Progenitor cell of endocrine pancreas (in vitro differentiated cells): ENCODE data around the gene ZNRF3. TPM values are rescaled to one million over a fixed set of nuclear protein-coding genes. Genes with fewer than 3 reads are reported as not detected.
A peak's percentile ranks its signal among the peaks of the same experiment; 100 is the strongest.
"Not testable (repeated sequence)": the region's sequence is repeated elsewhere in the genome, so short reads cannot be mapped to it uniquely, and the experiment has no call there.

Experiments
- DNase-seq: peaks from one replicate; pipeline ENCODE4 v3.0.0; 2021; ENCODE audit warnings: low spot score; ENCODE audit not compliant: unreplicated experiment
- H3K27ac Mint-ChIP-seq: 2 replicates; pipeline ENCODE4 v1.8.0; 2021; ENCODE audit warnings: mild to moderate bottlenecking, moderate library complexity, mixed read lengths
- H3K27me3 Mint-ChIP-seq: 2 replicates; pipeline ENCODE4 v1.8.0; 2021; ENCODE audit warnings: mixed read lengths
- H3K36me3 Mint-ChIP-seq: 2 replicates; pipeline ENCODE4 v1.8.0; 2022; ENCODE audit warnings: mixed read lengths; ENCODE audit not compliant: insufficient read depth
- H3K4me1 Mint-ChIP-seq: 2 replicates; pipeline ENCODE4 v1.8.0; 2021; ENCODE audit warnings: low read depth, mixed read lengths
- H3K4me3 Mint-ChIP-seq: 2 replicates; pipeline ENCODE4 v1.8.0; 2021; ENCODE audit warnings: low read depth, mild to moderate bottlenecking, moderate library complexity, mixed read lengths
- H3K9me3 Mint-ChIP-seq: 2 replicates; pipeline ENCODE4 v1.8.0; 2021; ENCODE audit warnings: low read depth, mixed read lengths
- total RNA-seq: library from RNA; stranded (reverse); gene quantifications from 2 replicates; pipeline ENCODE4 v1.2.1, GENCODE V29; 2021
- TF ChIP-seq, protein P1 (sequence below): fragments of 200-600 bp; sonication (generic); IDR thresholded peaks from one replicate; pipeline ENCODE4 v1.5.0; 2021; ENCODE audit warnings: antibody characterized with exemption, mild to moderate bottlenecking; ENCODE audit not compliant: unreplicated experiment

Gene ZNRF3
- total RNA-seq, 1 donor from 2014 or later: 7.5 TPM

DNA sequence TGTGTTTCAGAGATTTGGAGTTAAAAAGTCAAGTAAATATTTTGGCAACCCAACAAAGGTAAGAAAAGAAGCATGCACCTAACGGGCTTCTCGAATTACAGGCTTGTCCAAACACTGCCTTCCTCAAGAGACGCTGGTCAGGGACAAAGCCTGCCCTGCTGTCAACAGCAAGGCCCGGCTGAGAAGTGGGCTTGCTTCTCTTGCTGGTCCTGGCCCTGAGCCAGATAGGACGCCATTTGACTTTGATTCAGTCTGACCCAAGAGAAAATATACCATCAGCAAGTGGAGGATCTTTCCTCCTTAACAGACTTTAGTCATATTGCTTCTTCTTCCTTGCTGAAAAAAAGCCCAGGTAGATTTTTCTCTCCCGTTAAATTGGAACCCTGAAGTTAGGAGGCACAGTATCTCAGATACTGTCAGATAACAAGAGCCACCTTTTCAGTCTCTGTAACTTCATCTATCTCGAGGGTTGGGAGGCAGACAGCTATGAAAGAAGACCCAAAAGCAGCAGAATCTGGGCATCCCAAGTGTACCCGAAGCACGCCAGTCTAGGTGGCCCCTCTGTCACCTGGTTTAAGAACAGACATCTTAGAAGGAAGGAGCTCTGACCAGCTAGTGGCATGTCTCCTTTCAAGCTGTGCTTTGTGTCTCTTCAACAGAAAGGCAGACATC lies 120.7 kb downstream of the ZNRF3 start:
- DNase-seq: no peak
- H3K36me3 Mint-ChIP-seq: no peaks in the 10 kb centered on the region

DNA sequence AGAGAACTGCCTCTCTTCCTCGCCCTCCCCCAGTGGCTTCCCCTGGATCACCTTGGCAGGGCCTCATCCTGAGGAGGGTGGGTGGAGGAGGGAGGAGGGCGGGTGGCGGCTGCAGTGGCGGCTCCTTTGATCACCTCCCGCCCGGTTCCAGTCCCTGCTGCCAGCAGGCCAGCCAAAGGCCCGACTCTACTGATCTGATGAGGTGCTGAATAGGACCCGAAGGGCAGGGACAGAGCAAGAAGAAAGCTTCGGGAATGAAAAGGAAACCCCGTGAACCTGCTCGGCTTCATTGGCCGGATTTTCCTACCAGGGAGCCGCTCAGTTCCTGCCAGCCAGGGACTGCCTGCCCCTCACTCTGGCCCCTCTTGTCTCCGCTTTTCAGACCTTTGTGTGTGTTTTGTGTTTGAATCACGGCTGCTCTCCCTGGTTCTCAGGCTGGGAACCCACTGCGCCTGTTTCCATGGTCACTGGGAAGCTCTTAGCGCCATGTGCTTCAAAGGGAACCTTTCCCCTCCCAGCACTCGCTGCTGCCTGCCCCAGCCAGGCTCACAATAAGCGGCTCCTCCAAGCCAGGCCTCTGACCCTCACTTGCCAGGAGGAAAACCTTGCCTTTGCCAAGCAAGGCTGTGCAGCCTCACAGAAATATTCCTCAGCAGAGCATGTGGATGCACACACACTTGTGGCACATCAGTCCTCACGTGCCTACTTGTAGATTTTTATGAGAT lies 121.4 kb downstream of the ZNRF3 start:
- H3K9me3 Mint-ChIP-seq: no peaks in the 10 kb centered on the region
- H3K27me3 Mint-ChIP-seq: no peaks in the 10 kb centered on the region
- no peaks in the 10 kb centered on the region for H3K36me3 Mint-ChIP-seq
- DNase-seq: peak; percentile 14
- peaks cover 36% of the 10 kb centered on the region for H3K4me1 Mint-ChIP-seq
- TF ChIP-seq, protein P1, sequence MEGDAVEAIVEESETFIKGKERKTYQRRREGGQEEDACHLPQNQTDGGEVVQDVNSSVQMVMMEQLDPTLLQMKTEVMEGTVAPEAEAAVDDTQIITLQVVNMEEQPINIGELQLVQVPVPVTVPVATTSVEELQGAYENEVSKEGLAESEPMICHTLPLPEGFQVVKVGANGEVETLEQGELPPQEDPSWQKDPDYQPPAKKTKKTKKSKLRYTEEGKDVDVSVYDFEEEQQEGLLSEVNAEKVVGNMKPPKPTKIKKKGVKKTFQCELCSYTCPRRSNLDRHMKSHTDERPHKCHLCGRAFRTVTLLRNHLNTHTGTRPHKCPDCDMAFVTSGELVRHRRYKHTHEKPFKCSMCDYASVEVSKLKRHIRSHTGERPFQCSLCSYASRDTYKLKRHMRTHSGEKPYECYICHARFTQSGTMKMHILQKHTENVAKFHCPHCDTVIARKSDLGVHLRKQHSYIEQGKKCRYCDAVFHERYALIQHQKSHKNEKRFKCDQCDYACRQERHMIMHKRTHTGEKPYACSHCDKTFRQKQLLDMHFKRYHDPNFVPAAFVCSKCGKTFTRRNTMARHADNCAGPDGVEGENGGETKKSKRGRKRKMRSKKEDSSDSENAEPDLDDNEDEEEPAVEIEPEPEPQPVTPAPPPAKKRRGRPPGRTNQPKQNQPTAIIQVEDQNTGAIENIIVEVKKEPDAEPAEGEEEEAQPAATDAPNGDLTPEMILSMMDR: no peak
- peak overlapping the region; percentile 31 for H3K4me3 Mint-ChIP-seq
- H3K27ac Mint-ChIP-seq: peak overlapping the region; percentile 76

More for the DNA sequence above, 120.7 kb downstream of the ZNRF3 start:
- Mint-ChIP-seq H3K27ac (peak overlapping the region; percentile 66), H3K27me3 (no peaks in the 10 kb centered on the region), H3K9me3 (no peaks in the 10 kb centered on the region), H3K4me3 (no peak overlapping the region), H3K4me1 (peaks cover 40% of the 10 kb centered on the region)
- TF ChIP-seq, protein P1: no peak

DNA sequence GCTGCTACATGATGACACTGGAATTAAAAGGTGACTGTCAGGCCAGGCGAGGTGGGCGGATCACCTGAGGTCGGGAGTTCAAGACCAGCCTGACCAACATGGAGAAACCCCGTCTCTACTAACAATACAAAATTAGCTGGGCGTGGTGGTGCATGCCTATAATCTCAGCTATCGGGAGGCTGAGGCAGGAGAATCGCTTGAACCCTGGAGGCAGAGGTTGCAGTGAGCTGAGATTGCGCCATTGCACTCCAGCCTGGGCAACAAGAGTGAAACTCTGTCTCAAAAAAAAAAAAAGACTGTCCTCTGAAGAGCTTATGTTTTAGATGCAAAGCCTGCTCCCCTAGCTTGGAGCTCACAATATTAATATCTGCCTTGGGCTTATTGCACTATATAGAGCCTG lies 122.4 kb downstream of the ZNRF3 start:
- H3K27me3 Mint-ChIP-seq, DNase-seq, H3K36me3 Mint-ChIP-seq, H3K9me3 Mint-ChIP-seq, H3K4me3 Mint-ChIP-seq, H3K27ac Mint-ChIP-seq: not testable (repeated sequence)
- peaks cover 32% of the 10 kb centered on the region for H3K4me1 Mint-ChIP-seq

DNA sequence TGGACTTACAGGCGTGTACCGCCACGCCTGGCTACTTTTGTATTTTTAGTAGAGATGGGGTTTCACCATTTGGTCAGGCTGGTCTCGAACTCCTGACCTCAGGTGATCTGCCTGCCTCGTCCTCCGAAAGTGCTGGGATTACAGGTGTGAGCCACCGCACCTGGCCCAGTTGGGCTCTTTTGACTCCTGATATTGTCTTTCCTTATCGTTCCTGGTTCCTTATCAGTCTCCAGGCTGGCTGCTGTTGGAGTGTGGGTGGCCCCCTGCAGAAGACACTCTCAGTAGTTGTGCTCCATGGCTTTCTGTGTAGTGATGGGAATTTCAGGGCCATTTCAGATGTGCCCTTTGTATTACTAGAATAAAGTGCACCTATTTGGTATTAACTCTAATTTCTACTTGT lies 123.0 kb downstream of the ZNRF3 start:
- no peaks in the 10 kb centered on the region for H3K36me3 Mint-ChIP-seq
- H3K9me3 Mint-ChIP-seq: no peaks in the 10 kb centered on the region
- no peak overlapping the region for H3K27ac Mint-ChIP-seq
- peaks cover 32% of the 10 kb centered on the region for H3K4me1 Mint-ChIP-seq
- no peaks in the 10 kb centered on the region for H3K27me3 Mint-ChIP-seq
- no peak for DNase-seq
- TF ChIP-seq, protein P1: no peak
- no peak overlapping the region for H3K4me3 Mint-ChIP-seq

DNA sequence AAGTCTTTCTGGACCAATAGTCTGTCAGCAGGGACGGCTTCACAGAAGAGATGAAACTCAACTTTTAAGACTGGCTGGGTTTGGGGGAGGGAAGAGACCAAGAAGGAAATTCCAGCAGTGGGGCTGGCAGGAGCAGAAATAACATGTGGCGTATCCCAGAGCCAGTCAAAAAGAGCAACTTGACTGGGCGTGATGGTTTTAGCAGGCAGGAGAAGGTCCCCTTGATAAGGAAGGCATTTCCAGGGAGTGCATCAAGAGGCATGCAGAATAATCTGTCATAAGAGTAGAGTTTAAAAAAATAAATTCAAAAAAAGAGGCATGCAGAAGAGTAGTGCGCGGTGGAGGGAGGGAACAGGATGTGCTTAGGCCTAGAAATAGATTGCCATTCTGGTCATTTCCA lies 125.8 kb downstream of the ZNRF3 start:
- no peak overlapping the region for H3K4me3 Mint-ChIP-seq
- no peak overlapping the region for H3K27ac Mint-ChIP-seq
- TF ChIP-seq, protein P1: no peak
- H3K4me1 Mint-ChIP-seq: peaks cover 29% of the 10 kb centered on the region
- no peaks in the 10 kb centered on the region for H3K27me3 Mint-ChIP-seq
- H3K9me3 Mint-ChIP-seq: no peaks in the 10 kb centered on the region
- no peak for DNase-seq
- H3K36me3 Mint-ChIP-seq: no peaks in the 10 kb centered on the region
